HT-29 (cell line): ENCODE results near the gene ANO7. TPM values are rescaled to one million over a fixed set of nuclear protein-coding genes. Genes with fewer than 3 reads are reported as not detected.

Source experiments
- DNase-seq: peaks from one replicate; pipeline ENCODE4 v3.0.0-alpha.2; 2015; ENCODE audit warnings: low spot score
- total RNA-seq: library from RNA; depleted of rRNA; stranded (reverse); fragments of >200 nt; shearing (Covaris generic); gene quantifications from 2 replicates; pipeline ENCODE4 v1.2.3, GENCODE V29; 2014; rRNA removed

ANO7 gene
- total RNA-seq, result 3.0 and 4.1 TPM in 2 replicates

- DNase-seq, result no peak
These were observed at the start of gene ANO7 for GRCh38 chr2:241188361-241189092. Gene ANO7, plus strand, starts transcription at chr2:241188677. Its CDS starts 1,387 bp downstream, at chr2:241190064.

GRCh38 chr2:241139531-241140444 lies 48.7 kb upstream of the ANO7 start:
- DNase-seq, result no peak

GRCh38 chr2:241140445-241140840 lies 48.0 kb upstream of the ANO7 start:
- no peak for DNase-seq

- DNase-seq, result no peak
These were observed 47.2 kb upstream of the ANO7 start for GRCh38 chr2:241141214-241141770.

- DNase-seq, result no peak
These were observed 46.4 kb upstream of the ANO7 start for GRCh38 chr2:241142063-241142462.

GRCh38 chr2:241142593-241142992 lies 45.9 kb upstream of the ANO7 start:
- DNase-seq, result no peak

- DNase-seq, result no peak
These were observed 42.2 kb upstream of the ANO7 start for GRCh38 chr2:241146286-241146685.

- no peak for DNase-seq
These were observed 41.1 kb upstream of the ANO7 start for GRCh38 chr2:241147336-241147735.

GRCh38 chr2:241148239-241148638 lies 40.2 kb upstream of the ANO7 start:
- no peak for DNase-seq

GRCh38 chr2:241148891-241149674 lies 39.4 kb upstream of the ANO7 start, which contains the start of gene PASK:
Gene PASK, minus strand, starts transcription at chr2:241149472. Its CDS starts 6,440 bp downstream, at chr2:241143032.
- peak; percentile 98 for DNase-seq

- no peak for DNase-seq
These were observed 38.9 kb upstream of the ANO7 start for GRCh38 chr2:241149675-241149924.

GRCh38 chr2:241149925-241150659 lies 38.4 kb upstream of the ANO7 start, which contains the start of gene PPP1R7:
Gene PPP1R7, plus strand, starts transcription at chr2:241150467. Its CDS starts 29 bp downstream, at chr2:241150496.
- peak; percentile 97 for DNase-seq

- peak; percentile 6 for DNase-seq
These were observed 37.6 kb upstream of the ANO7 start for GRCh38 chr2:241150660-241151530.

GRCh38 chr2:241151934-241152660 lies 36.4 kb upstream of the ANO7 start:
- no peak for DNase-seq

- no peak for DNase-seq
These were observed 34.9 kb upstream of the ANO7 start for GRCh38 chr2:241153616-241154015.

GRCh38 chr2:241154915-241155314 lies 33.6 kb upstream of the ANO7 start:
- DNase-seq, result no peak

GRCh38 chr2:241155936-241156335 lies 32.5 kb upstream of the ANO7 start:
- DNase-seq, result no peak

- DNase-seq, result no peak
These were observed 31.5 kb upstream of the ANO7 start for GRCh38 chr2:241156971-241157441.
